HG02970 (cell line): Measurements from ENCODE around the gene BAAT.

Source experiments
- ATAC-seq: cut with Tn5 transposase; IDR thresholded peaks from one replicate; pipeline ENCODE4 v1.9.1; 2021; ENCODE audit warnings: mild to moderate bottlenecking, moderate library complexity, moderate number of reproducible peaks; ENCODE audit not compliant: unreplicated experiment, low FRiP score

BAAT gene

GRCh38 chr9:101398930-101399642, 14.3 kb upstream of the BAAT start:
- no peak for ATAC-seq

DNA sequence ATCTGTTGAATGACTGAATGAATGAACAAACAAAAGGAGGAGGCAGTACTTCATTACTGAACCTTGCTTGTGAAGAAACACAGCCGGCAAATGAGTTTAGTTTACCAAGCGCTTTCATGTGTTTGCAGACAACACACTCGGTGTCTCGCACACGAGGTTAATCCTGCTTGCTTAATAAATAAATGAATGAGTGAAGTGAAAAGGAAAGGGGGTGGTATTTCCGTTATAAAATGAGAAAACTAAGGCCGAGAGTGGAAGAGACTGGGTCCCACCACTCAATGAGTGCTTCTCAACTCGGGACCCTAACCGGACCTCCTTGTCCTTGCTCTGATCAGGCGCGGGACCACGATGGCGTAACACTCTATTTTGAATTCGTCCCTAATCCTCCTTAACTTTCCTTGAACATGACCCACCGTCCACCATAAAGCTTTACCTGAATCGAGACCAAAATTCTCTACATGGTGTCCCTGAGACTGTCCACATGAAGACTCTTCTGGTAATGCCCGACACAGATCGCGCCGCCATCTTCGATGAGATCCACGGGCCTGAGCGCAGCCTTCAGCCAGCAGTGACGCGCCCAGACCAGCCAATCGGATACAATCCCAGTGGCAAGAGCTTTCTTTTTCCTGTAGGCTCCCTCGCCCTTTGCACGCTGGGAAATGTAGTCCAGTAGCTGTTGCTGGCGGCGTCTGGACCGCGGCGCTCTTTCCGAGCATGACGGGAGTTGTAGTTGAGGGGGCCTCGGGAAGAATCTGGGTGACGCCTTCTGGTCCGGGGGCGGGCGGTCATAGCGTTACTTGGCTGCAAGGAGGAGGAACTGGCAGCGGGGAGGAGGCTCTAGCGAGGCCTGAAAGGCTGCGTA, 13.5 kb upstream of the BAAT start, which contains the start of the genes MRPL50 and ZNF189:
Gene MRPL50, minus strand, starts transcription at position 551 of the 862 bp plus-strand sequence. Its CDS starts 26 bp downstream, at position 525.
Gene ZNF189, plus strand, starts transcription at position 784 of the 862 bp plus-strand sequence. CDS start 306 bp downstream, outside the sequence.
- ATAC-seq: peak; percentile 100

GRCh38 chr9:101397746-101398067, 12.9 kb upstream of the BAAT start:
- ATAC-seq: no peak

GRCh38 chr9:101394687-101395086, 9.9 kb upstream of the BAAT start:
- ATAC-seq: no peak

- ATAC-seq: no peak
Observed at GRCh38 chr9:101393135-101393534, 8.3 kb upstream of the BAAT start.

DNA sequence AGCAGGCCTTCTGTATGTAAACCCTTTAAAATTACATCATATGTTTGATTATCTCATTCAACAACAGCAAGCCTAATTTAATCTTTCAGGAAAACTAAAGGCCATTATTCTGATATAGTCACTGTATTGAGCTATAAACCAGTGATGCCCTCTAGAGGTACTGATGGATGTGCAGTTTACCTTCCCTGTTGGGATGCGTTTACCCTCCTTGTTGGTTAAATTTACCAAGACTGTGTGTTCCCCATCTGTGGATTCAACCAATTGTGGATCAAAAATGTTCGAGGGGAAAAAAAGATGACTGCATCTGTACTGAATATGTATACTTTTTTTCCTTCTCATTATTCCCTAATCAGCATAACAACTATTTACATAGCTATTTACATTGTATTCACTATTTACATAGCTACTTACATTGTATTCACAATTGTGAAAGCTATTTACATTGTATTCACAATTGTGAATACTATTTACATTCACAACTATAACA, 3.7 kb upstream of the BAAT start:
- no peak for ATAC-seq

DNA sequence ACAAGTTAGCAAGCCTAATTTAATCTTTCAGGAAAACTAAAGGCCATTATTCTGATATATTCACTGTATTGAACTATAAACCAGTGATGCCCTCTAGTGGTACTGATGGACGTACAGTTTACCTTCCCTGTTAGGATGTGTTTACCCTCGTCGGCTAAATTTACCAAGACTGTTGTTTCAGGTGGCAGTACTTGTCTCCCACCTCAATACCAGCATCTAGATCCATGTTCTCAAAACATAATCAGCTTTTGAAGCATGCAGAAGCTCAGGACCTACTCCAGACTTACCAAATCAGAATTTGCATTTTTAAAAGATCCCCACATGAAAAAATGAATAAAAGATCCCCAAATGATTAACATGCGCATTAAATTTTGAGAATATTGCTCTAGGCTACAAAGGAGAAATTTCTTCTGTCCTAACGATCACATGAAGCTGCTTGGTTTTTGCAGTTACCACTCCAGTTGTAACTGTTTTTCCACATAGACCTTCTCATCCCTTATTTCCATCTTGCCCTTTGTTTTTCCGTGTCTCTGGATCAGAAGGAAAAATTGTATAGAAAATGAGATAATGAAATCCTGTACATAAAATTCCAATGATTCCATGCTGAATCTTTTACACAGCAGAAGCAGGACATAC, 3.2 kb upstream of the BAAT start:
- ATAC-seq: no peak

DNA sequence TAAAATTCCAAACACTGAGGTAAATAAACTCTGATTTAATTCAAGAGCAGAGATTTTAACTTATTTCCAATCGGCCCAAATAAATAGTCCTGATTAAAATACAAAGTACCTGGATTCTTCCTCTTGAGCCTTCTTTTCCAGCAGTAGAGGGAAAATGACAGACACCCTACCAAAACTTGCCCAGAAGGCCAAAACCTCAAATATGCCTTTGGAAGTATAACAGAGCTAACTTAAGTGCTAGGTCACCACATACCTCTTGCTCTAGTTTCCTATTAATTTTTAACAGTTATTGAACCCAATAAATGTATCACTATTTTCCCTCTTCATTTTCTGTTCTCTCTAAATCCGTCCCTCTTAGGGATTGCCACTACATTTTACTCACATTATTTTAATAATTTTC, 1.4 kb downstream of the BAAT start:
- ATAC-seq: no peak

DNA sequence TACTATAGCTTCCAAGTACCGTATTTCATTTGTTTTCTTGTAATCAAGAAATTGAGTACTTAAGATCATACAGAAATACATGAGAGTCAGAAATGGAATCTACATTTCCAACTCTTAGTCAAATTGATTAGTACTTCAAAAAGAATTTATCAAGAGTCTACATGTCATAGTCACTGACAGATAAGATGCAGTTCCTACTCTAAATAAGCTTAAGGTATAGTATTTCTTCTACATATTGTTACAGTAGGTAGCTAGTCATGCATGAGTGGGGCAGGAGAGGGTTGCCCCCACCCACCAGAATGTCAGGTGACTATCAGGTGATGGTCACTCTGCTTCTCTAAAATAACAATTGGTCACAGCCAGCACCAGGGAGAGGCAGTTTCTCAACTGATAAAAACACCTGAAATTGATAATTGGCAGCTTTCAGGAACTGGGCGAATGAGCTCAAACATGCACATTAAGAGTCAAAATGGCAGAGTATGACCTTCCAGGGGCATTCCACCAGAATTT, 2.9 kb downstream of the BAAT start:
- no peak for ATAC-seq

DNA sequence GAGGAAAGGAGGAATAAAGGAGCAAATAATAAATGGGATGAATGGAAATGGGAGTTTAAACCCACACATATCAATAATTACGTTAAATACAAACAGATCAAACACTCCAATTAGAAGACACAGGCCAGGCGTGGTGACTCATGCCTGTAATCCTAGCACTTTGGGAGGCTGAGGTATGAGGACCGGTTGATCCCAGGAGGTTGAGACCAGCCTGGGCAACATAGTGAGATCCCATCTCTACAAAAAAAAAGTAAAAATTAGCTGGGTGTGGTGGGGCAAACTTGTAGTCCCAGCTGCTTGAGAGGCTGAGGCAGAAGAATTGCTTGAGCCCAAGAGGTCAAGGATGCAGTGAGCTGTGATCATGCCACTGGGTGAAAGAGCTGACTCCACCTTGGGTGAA, 3.7 kb downstream of the BAAT start:
- ATAC-seq: no peak

GRCh38 chr9:101380295-101380694, 4.5 kb downstream of the BAAT start:
- ATAC-seq: no peak

- ATAC-seq: no peak
Observed at GRCh38 chr9:101376111-101376848, 8.5 kb downstream of the BAAT start.

DNA sequence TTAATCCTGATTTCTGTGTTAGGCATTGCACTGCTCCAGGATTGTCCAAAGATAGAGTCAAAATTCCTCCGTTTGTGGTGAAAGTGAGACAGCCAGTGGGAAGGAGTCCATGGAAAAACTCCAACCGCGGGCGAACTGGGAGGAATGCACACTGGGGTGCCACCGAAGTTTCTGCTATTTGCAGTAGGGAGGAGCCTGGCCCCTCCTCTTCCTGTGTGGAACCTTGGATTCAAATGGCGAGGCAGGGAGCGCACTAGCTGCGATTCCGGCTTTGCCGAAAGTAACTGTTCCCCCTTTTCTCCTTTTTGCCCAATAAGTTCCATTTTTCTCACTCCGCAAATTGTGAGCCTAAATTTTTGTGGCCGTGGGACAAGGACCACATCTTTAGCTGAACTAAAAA, 9.3 kb downstream of the BAAT start:
- ATAC-seq: no peak

DNA sequence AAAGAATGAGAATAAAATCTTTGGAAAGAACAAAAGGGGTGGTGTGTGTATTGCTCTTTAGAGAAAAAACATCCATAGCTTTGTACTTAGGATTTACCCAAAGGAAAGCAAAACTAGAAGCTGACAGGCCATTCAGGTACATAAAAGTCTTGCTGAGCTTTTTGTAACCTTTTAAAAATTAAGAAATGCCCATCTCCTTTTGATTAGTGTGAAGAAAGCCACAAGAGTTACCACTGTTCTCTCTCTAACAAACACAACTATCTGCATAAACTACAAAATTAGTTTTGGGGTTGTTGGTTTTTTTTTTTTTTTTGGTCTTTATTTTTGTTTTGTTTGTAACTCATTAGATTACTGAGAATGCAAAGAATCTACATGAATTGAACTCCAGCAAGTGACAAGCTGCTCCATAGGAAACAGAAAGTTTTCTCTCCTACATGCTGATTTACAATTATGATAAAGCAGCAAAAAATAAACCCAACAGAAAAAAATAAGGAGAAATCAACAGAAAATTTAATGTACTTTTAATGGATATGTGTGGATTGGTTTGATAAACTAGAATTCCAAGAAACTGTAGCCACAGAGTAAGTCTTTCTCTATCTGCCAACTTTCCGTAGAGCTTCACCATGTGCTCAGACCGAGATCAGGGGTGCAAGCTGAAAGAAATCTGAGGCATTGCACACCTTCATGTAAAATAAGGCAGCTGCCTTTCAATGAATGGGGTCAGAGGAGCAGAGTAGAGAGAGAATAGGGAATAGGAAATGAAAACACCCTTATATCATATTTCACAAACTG, 12.3 kb downstream of the BAAT start:
- ATAC-seq: no peak

DNA sequence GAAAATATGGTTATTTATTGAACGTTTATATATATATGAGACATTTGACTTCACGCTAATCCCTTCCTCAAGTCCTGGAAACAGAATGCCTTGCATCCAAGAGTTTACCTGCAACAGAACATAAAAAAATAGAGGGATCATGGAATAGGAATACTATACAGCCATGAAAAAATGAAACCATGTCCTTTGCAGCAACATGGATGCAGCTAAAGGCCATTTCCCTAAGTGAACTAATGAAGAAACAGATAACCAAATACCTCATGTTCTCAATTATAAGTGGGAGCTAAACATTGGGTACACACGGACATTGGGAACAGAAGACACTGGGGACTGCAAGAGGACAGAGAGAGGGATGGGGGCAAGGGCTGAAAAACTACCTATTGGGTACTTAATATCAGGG, 13.0 kb downstream of the BAAT start:
- no peak for ATAC-seq

DNA sequence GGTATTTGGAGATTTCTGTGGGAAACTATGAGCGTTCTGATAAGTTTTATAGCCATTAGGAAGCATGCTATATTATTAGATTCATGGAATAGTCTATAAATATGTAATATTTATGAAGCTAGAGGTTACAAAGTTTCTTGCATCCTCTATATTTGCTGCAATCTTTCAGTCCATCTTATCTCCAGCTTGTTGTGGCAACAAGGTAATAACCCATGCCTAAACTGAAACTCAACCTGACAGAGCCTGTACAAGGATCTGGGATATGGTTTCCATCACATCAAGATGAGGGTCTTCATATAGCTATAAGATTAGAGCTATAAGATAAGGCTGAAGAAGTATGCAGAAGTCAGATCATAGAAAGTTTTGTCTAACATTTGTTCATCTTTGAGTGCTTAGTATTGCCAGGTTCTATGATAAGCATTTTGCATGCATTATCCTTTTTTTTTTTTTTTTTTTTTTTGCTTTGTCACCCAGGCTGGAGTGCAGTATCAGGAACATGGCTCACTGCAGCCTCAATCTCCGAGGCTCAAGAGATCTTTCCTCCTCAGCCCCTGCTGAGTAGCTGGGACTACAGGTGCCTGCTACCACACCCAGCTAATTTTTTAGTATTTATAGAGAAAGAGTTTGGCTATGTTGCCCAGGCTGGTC, 14.8 kb downstream of the BAAT start:
- ATAC-seq: no peak

DNA sequence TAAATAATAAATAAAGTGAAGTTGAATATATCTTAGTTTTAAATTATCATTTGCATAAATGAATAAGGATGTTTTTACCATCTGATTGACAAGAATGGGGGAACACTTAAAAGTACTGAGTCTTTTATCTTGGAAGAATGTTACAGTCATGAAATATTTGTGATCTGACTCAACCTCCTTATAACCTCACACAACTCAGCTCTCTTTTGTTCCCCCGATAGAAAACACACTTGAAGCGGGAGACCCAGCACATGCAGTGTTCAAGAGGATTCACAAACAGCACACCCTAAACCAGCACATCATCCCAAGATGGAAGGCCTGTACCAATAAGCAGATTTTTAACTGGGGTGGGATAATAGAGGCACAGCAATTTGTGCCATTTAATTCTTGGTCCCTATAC, 15.5 kb downstream of the BAAT start:
- ATAC-seq: no peak

DNA sequence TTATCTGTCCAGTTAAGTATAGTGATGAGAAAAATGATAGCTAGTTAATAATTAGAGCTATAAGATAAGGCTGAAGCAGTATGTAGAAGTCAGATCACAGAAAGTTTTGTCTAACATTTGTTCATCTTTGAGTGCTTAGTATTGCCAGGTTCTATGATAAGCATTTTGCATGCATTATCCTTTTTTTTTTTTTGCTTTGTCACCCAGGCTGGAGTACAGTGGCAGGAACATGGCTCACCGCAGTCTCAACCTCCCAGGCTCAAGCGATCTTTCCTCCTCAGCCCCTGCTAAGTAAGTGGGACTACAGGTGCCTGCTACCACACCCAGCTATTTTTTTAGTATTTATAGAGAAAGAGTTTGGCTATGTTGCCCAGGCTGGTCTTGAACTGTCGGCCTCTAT, 17.5 kb downstream of the BAAT start:
- ATAC-seq: no peak
